Stimulated activated CD4-positive, alpha-beta T cell treated with anti-CD3 and anti-CD28 coated beads, Interleukin-12 subunit alpha, Interleukin-12 subunit beta, amount 100 ng/mL, for 48 hours (primary cell): ENCODE results near the gene MREG.

Source experiments
- DNase-seq, 3 donors: peaks; one replicate each; pipeline ENCODE4 v3.0.0-alpha.2; 2020; ENCODE audit warnings: low read depth in 2 of 3, low spot score in 1 of 3

MREG gene

GRCh38 chr2:215919624-215920243 is 93.6 kb downstream of the MREG start:
- DNase-seq: no peak

- DNase-seq: no peak
Measured at GRCh38 chr2:215918901-215919599, 94.3 kb downstream of the MREG start.

- no peak for DNase-seq
Measured at GRCh38 chr2:215917953-215918620, 95.3 kb downstream of the MREG start.

- no peak for DNase-seq
Measured at GRCh38 chr2:215915441-215915840, 97.9 kb downstream of the MREG start.

- no peak for DNase-seq
Measured at GRCh38 chr2:215914777-215915165, 98.6 kb downstream of the MREG start.

GRCh38 chr2:215914054-215914776 is 99.1 kb downstream of the MREG start:
- no peak for DNase-seq

- DNase-seq: no peak
Measured at GRCh38 chr2:215912299-215912842, 101.0 kb downstream of the MREG start.

- no peak for DNase-seq
Measured at GRCh38 chr2:215911301-215912085, 101.9 kb downstream of the MREG start.

GRCh38 chr2:215910180-215910579 is 103.2 kb downstream of the MREG start:
- no peak for DNase-seq

GRCh38 chr2:215907147-215907546 is 106.2 kb downstream of the MREG start:
- no peak for DNase-seq

- DNase-seq: no peak
Measured at GRCh38 chr2:215906458-215906857, 106.9 kb downstream of the MREG start.

- DNase-seq: no peak
Measured at GRCh38 chr2:215905691-215906090, 107.7 kb downstream of the MREG start.

GRCh38 chr2:215904101-215904500 is 109.2 kb downstream of the MREG start:
- no peak for DNase-seq

- DNase-seq: no peak
Measured at GRCh38 chr2:215903203-215903602, 110.1 kb downstream of the MREG start.

GRCh38 chr2:215901796-215902195 is 111.6 kb downstream of the MREG start:
- DNase-seq: no peak

GRCh38 chr2:215900843-215901242 is 112.5 kb downstream of the MREG start:
- DNase-seq: no peak

- no peak for DNase-seq
Measured at GRCh38 chr2:215900203-215900611, 113.1 kb downstream of the MREG start.

GRCh38 chr2:215899141-215900074 is 113.9 kb downstream of the MREG start:
- no peak for DNase-seq

- no peak for DNase-seq
Measured at GRCh38 chr2:215898363-215898762, 115.0 kb downstream of the MREG start.

GRCh38 chr2:215896921-215897320 is 116.4 kb downstream of the MREG start:
- no peak for DNase-seq
